Middle frontal gyrus (tissue), 1 donor: Measurements from ENCODE around the gene OBSL1.
A peak's percentile ranks its signal among the peaks of the same experiment; 100 is the strongest.

Experiments
- DNase-seq: peaks from one replicate; pipeline ENCODE4 v3.0.0-alpha.2; 2015; ENCODE audit warnings: low spot score; ENCODE audit errors: extremely low spot score

The OBSL1 gene

GRCh38 chr2:219566640-219567039, 4.7 kb downstream of the OBSL1 start:
- DNase-seq = no peak

- DNase-seq = no peak
Measured at GRCh38 chr2:219565130-219566080, 5.9 kb downstream of the OBSL1 start.

GRCh38 chr2:219563271-219563928, 7.9 kb downstream of the OBSL1 start:
- DNase-seq = no peak

GRCh38 chr2:219562049-219563020, 9.0 kb downstream of the OBSL1 start:
- DNase-seq = no peak

- DNase-seq = no peak
Measured at GRCh38 chr2:219561179-219562048, 9.9 kb downstream of the OBSL1 start.

- no peak for DNase-seq
Measured at GRCh38 chr2:219560893-219561178, 10.5 kb downstream of the OBSL1 start.

GRCh38 chr2:219560037-219560892, 11.1 kb downstream of the OBSL1 start:
- no peak for DNase-seq

GRCh38 chr2:219559156-219559915, 12.0 kb downstream of the OBSL1 start:
- DNase-seq = no peak

GRCh38 chr2:219557791-219558785, 13.3 kb downstream of the OBSL1 start:
- no peak for DNase-seq

- no peak for DNase-seq
Measured at GRCh38 chr2:219557320-219557719, 14.0 kb downstream of the OBSL1 start.

- DNase-seq = no peak
Measured at GRCh38 chr2:219556413-219556812, 14.9 kb downstream of the OBSL1 start.

- no peak for DNase-seq
Measured at GRCh38 chr2:219555956-219556355, 15.4 kb downstream of the OBSL1 start.

- DNase-seq = no peak
Measured at GRCh38 chr2:219554350-219554749, 17.0 kb downstream of the OBSL1 start.

GRCh38 chr2:219553463-219553963, 17.8 kb downstream of the OBSL1 start:
- no peak for DNase-seq

GRCh38 chr2:219553168-219553417, 18.2 kb downstream of the OBSL1 start:
- no peak for DNase-seq

- DNase-seq = peak; percentile 61
Measured at GRCh38 chr2:219552382-219553167, 18.8 kb downstream of the OBSL1 start.
